GM18873 (cell line): ENCODE data around the gene FAM221B.

ENCODE experiments used
- ATAC-seq: cut with Tn5 transposase; IDR thresholded peaks from one replicate; pipeline ENCODE4 v1.9.1; 2021; ENCODE audit warnings: mild to moderate bottlenecking, moderate library complexity, moderate number of reproducible peaks; ENCODE audit not compliant: unreplicated experiment, low FRiP score

Gene FAM221B, protein sequence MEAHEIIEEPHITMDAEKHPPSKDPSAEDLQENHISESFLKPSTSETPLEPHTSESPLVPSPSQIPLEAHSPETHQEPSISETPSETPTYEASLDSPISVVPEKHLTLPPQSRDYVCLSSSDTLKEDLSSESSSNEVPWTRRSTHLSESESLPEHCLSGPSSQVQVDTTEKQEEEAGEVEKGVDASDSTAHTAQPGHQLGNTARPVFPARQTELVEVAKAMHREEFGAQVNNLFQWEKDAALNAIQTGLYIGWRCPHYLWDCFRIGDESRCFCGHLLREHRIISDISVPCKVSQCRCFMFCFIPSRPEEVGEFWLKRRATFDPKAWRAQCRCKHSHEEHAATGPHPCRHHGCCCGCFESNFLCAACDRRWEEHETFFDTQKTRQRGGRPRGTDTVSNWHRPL

GRCh38 chr9:35828716-35829083 is at the start of gene FAM221B:
Gene FAM221B, minus strand, starts transcription at chr9:35828732. Its CDS starts 2,571 bp downstream, at chr9:35826161.
- no peak for ATAC-seq

DNA sequence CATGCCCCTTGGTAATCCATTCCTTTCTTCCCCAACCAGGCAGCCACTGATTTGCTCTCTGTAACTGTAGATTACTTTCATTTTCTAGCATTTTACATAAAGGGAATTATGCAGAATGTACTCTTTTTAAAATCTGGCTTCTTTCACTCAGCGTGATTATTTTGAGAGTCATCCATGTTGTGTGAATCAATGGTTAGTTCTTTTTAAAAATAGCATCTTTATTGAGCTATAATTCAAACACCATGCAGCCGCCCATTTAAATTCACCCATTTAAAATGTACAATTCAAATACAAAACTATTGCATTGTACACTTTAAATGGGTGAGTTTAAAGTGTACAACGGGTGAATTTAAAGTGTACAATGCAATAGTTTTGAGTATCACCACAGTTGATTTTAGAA is 44.0 kb upstream of the FAM221B start:
- ATAC-seq, result no peak

- ATAC-seq, result no peak
These were observed 43.0 kb upstream of the FAM221B start for GRCh38 chr9:35871545-35871944.

DNA sequence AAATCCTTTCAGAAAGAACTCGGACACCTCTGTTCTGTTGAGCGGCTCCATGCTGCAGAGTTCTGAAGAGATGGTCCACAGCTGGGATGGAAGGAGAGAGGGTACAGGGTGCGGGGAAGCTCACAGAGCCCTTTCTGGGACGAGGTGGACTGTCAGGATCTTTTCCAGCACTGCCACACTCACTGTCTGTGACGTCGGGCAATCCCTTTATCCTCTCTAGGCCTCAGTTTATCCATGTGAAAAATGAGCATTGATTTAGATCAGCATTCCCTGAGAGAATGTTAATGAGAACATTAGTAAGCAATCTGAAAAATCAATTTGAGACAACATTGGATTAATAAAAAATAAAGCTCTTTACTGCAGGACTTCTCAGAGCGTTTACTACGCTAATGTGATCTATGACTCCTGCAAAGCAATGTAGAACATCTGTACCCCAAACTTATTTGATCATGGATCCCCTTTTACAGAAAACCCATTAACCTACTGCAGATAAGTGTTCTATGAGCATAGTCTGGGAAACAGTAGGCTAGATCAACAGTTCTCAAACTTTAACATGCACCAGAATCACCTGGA is 41.9 kb upstream of the FAM221B start, which contains the start of gene OR13J1:
Gene OR13J1, minus strand, starts transcription at position 51 of the 573 bp plus-strand sequence. Its CDS starts 0 bp downstream, at position 51.
- no peak for ATAC-seq

- no peak for ATAC-seq
These were observed 41.2 kb upstream of the FAM221B start for GRCh38 chr9:35869621-35870216.

GRCh38 chr9:35868933-35869332 is 40.4 kb upstream of the FAM221B start:
- ATAC-seq, result no peak

DNA sequence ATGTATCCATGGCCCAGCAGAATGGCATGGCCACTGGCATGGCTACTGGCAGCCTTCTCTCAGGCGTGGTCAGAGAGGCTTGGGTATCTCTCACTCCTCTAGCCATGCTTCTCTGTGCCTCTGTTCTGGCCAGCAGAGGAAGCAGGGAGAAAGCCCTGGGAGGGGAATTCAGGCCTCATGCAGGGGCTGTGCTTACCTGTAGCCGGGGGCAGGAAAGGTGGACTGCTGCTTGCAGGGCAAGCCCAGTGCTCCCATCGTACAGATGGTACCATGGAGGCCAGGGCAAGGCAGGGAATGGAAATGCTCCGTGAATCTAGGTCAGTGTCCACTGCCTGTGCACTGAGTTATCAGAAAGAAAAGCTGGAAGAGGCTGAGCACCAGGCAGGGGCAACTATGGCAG is 39.0 kb upstream of the FAM221B start:
- ATAC-seq, result no peak

- ATAC-seq, result no peak
These were observed 36.2 kb upstream of the FAM221B start for GRCh38 chr9:35864695-35865255.

DNA sequence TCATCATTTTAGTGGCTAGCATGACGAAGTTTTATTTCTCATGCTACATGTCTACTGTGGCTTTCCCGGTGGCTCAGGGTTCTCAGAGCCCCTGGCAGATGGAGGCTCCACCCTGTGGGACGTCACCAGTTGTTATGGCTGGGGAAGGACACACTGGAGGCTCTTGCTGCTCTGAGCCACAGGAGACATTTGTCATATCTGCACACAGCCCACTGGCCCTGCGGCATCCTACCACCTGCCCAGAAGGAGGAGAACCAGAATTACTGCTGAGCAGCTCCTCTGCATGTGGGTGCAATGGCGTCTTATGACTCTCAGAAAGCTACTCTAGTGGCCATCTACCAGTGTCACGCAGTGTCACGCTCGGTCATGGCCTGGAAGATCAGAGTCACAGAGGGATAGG is 35.1 kb upstream of the FAM221B start:
- no peak for ATAC-seq

DNA sequence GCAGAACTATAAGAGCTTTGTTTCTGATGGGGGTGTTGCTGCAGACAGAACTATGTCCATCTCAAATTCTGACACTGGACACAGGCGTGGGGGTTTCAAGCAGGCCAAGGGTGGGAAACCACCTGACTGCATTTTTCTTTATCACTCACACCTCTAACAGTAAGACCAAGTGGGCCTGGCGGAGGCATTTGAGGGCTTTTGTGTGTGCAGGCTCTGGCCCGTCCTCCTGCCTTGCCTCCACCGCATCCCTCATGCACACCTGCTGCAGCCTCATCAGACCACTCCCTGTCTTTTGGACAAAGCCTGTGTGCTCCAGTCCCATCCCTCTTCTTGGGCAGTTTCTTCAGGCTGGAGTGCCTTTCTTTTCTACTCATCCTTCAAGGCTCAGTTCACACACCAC is 33.8 kb upstream of the FAM221B start:
- ATAC-seq, result no peak

- ATAC-seq, result no peak
These were observed 32.8 kb upstream of the FAM221B start for GRCh38 chr9:35861161-35861897.

GRCh38 chr9:35859990-35860339 is 31.4 kb upstream of the FAM221B start:
- no peak for ATAC-seq

- ATAC-seq, result no peak
These were observed 30.9 kb upstream of the FAM221B start for GRCh38 chr9:35859310-35859989.

GRCh38 chr9:35858458-35858857 is 29.9 kb upstream of the FAM221B start:
- no peak for ATAC-seq

GRCh38 chr9:35856882-35857281 is 28.4 kb upstream of the FAM221B start:
- ATAC-seq, result no peak

DNA sequence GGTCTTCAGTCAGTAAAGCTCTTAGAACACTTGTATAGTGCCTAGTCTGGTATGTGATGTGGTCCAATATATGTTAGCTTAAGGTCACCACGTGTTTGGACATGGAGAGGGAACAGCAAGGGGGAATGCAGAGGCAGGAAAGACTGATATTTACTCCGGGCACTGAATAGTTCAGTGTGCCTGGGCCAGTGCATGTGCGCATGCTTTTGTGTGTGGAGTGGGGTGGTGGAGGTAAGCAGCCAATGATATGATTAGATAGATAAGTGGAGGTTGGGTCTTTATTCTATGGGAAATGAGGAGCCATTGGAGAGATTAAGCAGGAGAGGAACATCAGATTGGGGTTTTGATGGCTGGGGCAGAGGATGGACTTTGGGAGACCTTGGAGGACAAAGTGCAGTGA is 27.7 kb upstream of the FAM221B start:
- no peak for ATAC-seq

DNA sequence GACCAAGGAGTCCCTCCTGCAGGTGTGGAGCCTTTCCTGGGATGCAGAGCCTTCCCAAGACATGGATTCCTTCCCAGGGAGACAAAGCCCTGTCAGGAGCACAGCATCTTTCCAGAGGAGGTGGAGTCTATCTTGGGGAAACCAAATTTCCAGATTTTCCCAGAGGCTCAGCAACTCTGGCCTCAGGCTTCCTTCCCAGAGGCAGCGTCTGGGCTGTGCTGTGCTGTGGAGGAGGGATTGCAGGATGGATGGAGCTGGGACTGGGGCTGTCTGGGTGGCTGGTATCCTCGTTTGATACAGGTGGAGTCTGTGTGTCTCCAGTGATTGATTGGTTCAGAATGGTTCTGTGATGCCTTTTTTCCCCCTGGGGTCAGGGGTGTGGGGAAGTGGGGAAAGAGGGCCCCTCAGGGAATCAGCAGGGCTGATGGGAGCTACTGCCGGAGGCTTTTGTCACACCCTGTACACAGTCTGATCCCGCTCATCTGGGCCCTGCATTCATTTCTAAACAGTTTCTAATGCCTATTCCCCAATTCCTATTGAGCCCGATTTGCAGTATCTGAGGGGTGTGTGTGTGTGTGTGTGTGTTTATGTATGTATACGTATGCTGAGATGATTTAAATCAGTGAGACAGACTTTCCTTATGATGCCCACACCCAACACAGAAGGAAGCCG is 25.7 kb upstream of the FAM221B start:
- ATAC-seq, result no peak

GRCh38 chr9:35852876-35853865 is 24.6 kb upstream of the FAM221B start:
- ATAC-seq, result no peak
